Peyer's patch (tissue), 4 donors: ENCODE results near the gene SLC12A8. TPM values are rescaled to one million over a fixed set of nuclear protein-coding genes. Genes with fewer than 3 reads are reported as not detected.

Experiments used
- DNase-seq, 3 donors: peaks; one replicate each; pipeline ENCODE4 v3.0.0-alpha.2; 2017 to 2019
- H3K27ac ChIP-seq, 4 donors: fragments of 200-600 bp; sonication (generic); one replicate each; pipeline ENCODE4 v1.5.1; 2016 to 2019
- H3K27me3 ChIP-seq, 2 donors: fragments of 200-600 bp; sonication (generic); one replicate each; pipeline ENCODE4 v1.5.1; 2019
- H3K36me3 ChIP-seq, 3 donors: fragments of 200-600 bp; sonication (generic); one replicate each; pipeline ENCODE4 v1.5.1; 2016 to 2019
- H3K4me1 ChIP-seq, 4 donors: fragments of 200-600 bp; sonication (generic); one replicate each; pipeline ENCODE4 v1.5.1; 2016 to 2019
- H3K4me3 ChIP-seq, 4 donors: fragments of 200-600 bp; sonication (generic); 1 replicate in 3 of 4; 2 replicates in 1 of 4; pipeline ENCODE4 v1.5.1; 2016 to 2019; ENCODE audit warnings: mild to moderate bottlenecking in 1 of 4
- H3K9me3 ChIP-seq, 4 donors: fragments of 200-600 bp; sonication (generic); one replicate each; pipeline ENCODE4 v1.5.1; 2016 to 2019; ENCODE audit warnings: mild to moderate bottlenecking in 1 of 4
- POLR2A ChIP-seq, 2 donors: fragments of 450-650 bp; IDR thresholded peaks; one replicate each; pipeline ENCODE4 v1.5.1; 2017; ENCODE audit warnings: antibody characterized with exemption in 2 of 2, mild to moderate bottlenecking in 2 of 2, moderate library complexity in 2 of 2
- total RNA-seq, 4 donors: library from RNA; depleted of rRNA; stranded (reverse); fragments of >200 nt; gene quantifications; one replicate each; pipeline ENCODE4 v1.1.0, GENCODE V29; 2016
- TF ChIP-seq, protein P1 (sequence below), 6 experiments: fragments of 450-650 bp in 4 of 6; fragments of 200-600 bp in 2 of 6; sonication (generic) in 1 of 6; IDR thresholded peaks; one replicate each; pipeline ENCODE4 v1.5.1; 2017 to 2019; ENCODE audit warnings: antibody characterized with exemption in 6 of 6, mild to moderate bottlenecking in 3 of 6, moderate library complexity in 1 of 6

The SLC12A8 gene
- total RNA-seq, 4 donors from 2014 or later: 24.2 to 31.4 (median 26.3) TPM

GRCh38 chr3:125202197-125202596 is 10.4 kb downstream of the SLC12A8 start:
- H3K27ac ChIP-seq: no peak overlapping the region
- no peaks in the 10 kb centered on the region for H3K27me3 ChIP-seq
- no peak for DNase-seq
- no peak for TF ChIP-seq POLR2A (IDR thresholded peaks at IDR 0.05)
- TF ChIP-seq, protein P1, sequence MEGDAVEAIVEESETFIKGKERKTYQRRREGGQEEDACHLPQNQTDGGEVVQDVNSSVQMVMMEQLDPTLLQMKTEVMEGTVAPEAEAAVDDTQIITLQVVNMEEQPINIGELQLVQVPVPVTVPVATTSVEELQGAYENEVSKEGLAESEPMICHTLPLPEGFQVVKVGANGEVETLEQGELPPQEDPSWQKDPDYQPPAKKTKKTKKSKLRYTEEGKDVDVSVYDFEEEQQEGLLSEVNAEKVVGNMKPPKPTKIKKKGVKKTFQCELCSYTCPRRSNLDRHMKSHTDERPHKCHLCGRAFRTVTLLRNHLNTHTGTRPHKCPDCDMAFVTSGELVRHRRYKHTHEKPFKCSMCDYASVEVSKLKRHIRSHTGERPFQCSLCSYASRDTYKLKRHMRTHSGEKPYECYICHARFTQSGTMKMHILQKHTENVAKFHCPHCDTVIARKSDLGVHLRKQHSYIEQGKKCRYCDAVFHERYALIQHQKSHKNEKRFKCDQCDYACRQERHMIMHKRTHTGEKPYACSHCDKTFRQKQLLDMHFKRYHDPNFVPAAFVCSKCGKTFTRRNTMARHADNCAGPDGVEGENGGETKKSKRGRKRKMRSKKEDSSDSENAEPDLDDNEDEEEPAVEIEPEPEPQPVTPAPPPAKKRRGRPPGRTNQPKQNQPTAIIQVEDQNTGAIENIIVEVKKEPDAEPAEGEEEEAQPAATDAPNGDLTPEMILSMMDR (IDR thresholded peaks at IDR 0.05): peak in 2 of 6 experiments; percentile 10 to 36
- H3K4me1 ChIP-seq: no peaks in the 10 kb centered on the region
- H3K36me3 ChIP-seq: no peaks in the 10 kb centered on the region
- no peaks in the 10 kb centered on the region for H3K9me3 ChIP-seq
- no peak overlapping the region for H3K4me3 ChIP-seq

GRCh38 chr3:125200731-125201139 is 11.8 kb downstream of the SLC12A8 start:
- no peaks in the 10 kb centered on the region for H3K36me3 ChIP-seq
- no peak overlapping the region for H3K4me3 ChIP-seq
- TF ChIP-seq, protein P1 (IDR thresholded peaks at IDR 0.05): no peak
- H3K27ac ChIP-seq: no peak overlapping the region
- no peaks in the 10 kb centered on the region for H3K4me1 ChIP-seq
- H3K9me3 ChIP-seq: no peaks in the 10 kb centered on the region
- H3K27me3 ChIP-seq: no peaks in the 10 kb centered on the region
- no peak for DNase-seq

DNA sequence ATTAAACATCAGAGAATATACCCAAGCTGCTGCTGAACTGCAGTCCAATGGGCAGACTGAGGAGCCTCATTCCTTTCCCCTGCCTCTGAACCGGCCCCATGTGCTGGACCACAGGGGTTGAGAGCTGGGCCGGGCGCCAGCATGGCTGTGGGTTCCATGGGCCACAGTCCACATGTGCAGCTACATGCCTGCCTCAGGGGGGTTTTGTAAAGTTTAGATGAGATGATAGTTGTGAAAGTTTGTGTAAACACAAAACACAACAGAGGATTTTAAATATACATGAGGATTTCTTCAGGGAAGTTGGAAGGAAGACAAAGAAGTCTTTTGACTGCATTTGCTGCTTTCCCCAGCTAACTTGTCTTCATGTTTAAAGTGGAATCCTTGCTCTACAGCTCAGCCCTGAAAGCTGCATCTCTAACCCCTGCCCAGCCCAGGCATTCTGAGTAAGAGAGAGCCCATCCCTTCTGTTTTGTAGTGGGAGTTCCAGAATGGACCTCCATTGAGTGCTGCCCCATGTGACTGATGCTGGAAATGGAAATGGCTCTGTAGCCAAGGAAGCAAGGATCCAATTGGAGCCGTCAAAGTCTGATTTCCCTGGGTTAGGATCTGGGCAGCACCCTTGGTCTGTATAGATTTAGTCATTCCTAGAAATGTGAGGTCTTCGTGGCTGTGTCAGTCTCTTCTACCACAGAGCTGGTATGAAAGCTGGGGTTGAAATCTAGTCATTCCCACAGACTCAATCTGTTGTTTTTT is 17.5 kb downstream of the SLC12A8 start:
- no peaks in the 10 kb centered on the region for H3K9me3 ChIP-seq
- no peaks in the 10 kb centered on the region for H3K36me3 ChIP-seq
- no peak overlapping the region for H3K27ac ChIP-seq
- H3K27me3 ChIP-seq: no peaks in the 10 kb centered on the region
- TF ChIP-seq, protein P1 (IDR thresholded peaks at IDR 0.05): no peak
- no peak for TF ChIP-seq POLR2A (IDR thresholded peaks at IDR 0.05)
- no peak overlapping the region for H3K4me3 ChIP-seq
- no peaks in the 10 kb centered on the region for H3K4me1 ChIP-seq
- DNase-seq: no peak

GRCh38 chr3:125194061-125194848 is 18.3 kb downstream of the SLC12A8 start:
- Histone ChIP-seq H3K27me3 (no peaks in the 10 kb centered on the region), H3K9me3 (no peaks in the 10 kb centered on the region), H3K4me3 (no peak overlapping the region), H3K27ac (no peak overlapping the region), H3K4me1 (no peaks in the 10 kb centered on the region), H3K36me3 (no peaks in the 10 kb centered on the region)
- no peak for DNase-seq
- no peak for TF ChIP-seq POLR2A (IDR thresholded peaks at IDR 0.05)
- TF ChIP-seq, protein P1 (IDR thresholded peaks at IDR 0.05): no peak

GRCh38 chr3:125192190-125193035 is 20.1 kb downstream of the SLC12A8 start:
- H3K4me1 ChIP-seq: no peaks in the 10 kb centered on the region
- no peaks in the 10 kb centered on the region for H3K36me3 ChIP-seq
- no peak overlapping the region for H3K27ac ChIP-seq
- no peaks in the 10 kb centered on the region for H3K9me3 ChIP-seq
- DNase-seq: no peak
- TF ChIP-seq, protein P1 (IDR thresholded peaks at IDR 0.05): no peak
- TF ChIP-seq POLR2A (IDR thresholded peaks at IDR 0.05): no peak
- H3K27me3 ChIP-seq: no peaks in the 10 kb centered on the region
- no peak overlapping the region for H3K4me3 ChIP-seq
